Cerebellar nuclear complex (tissue), 1 donor: ENCODE data around the gene SHMT2.

Experiments
- DNase-seq, 2 experiments: peaks; one replicate each; lab custom pipeline; 2025; lab: John Stamatoyannopoulos, UW

Gene SHMT2

DNA sequence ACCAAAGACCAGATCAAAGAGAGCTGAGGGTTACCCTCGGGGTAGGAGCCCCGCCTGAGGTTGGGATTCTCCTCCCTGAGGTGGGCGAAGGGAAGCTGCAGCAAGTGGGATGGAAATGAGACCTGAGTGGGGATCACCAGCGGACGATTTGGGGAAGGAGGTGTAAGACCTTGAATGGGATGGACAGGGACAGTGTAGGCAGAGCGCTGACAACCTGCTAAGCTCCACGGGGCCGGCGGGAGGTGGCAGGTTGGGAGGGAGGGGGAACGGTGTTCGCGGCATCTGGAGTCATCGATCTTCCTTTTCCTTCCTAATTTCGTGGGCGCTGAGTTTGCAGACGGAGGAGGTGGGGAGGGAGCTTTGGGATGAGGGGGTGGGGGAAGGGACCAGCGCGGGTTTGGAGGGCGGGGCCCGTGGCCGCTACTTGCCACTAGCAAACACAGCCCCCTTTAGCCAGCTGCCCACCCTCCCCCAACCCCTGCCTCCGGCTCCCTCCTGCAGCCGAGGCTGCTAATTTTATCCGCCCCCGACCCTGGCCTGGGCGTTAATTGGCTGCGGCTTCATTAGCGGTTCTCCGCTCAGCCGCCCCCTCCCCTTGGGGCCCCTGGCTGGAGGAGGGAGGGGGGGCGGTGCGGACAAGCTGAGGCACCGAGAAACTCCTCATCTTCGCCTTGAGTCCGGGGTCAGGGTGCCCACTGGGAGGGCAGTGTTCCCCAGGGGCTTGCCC is 2.8 kb upstream of the SHMT2 start:
- DNase-seq: no peak

DNA sequence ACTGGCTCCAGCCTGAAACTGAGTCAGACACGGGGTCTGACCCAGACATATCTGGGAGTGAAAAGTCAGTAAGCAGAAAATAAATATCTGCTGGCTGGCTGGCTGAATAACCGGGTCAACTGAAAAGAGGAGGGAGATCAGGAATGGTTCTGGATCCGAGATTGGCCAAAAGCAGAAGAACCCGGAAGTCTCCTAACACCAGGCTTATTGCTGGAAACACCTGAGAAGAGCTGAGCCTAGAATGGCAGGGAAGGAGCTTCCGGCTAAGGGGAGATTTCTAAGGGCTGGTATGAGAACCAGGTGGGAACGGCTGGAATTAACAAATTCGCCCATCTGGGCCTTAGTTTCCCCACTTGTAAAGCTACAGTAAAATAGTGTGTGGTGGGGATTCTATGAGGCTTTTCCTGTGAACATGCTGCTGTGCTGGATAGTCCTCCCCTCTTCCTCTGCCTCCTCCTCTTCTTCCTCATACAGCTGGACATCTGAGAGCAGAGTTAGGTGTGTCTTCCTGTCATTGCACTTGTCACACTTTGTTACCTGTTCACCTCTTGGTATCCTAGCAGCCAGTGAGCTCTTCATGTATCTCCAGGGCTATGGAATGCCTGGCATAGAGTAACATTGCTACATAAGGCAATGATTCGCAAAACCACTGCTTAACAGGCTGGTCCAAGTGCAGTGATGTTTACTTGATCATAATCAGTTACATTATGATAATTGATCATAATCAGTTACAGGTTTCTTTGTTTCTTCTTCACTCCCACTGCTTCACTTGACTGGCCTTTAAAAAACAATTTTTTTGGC is 2.0 kb upstream of the SHMT2 start:
- DNase-seq: no peak

DNA sequence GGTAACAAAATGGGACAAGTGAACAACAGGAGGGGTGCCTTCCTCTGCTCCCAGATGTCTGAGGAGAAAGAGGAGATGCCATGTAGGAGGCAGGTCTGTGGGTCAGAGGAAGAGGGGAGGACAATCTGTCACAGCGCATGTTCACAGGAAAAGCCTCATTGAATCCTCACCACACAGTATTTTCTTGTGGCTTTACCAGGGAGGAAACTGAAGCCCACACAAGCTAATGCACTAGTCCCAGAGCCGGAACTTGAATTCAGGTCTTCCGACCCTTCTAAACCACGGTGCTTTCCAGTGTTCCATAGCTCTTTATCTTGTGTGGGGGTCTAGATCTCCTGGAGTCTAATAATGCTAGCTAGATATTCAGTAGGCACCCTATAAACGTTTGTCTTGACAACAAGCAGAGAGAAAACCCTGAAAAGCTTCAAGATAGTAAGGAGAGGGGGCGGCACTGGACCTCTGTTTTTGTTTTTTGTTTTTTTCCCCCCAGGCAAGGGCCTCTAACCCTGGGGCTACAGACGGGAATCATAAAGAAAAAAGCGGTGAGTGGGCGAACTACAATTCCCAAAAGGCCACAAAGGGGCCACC is 371 bp upstream of the SHMT2 start:
- no peak for DNase-seq

DNA sequence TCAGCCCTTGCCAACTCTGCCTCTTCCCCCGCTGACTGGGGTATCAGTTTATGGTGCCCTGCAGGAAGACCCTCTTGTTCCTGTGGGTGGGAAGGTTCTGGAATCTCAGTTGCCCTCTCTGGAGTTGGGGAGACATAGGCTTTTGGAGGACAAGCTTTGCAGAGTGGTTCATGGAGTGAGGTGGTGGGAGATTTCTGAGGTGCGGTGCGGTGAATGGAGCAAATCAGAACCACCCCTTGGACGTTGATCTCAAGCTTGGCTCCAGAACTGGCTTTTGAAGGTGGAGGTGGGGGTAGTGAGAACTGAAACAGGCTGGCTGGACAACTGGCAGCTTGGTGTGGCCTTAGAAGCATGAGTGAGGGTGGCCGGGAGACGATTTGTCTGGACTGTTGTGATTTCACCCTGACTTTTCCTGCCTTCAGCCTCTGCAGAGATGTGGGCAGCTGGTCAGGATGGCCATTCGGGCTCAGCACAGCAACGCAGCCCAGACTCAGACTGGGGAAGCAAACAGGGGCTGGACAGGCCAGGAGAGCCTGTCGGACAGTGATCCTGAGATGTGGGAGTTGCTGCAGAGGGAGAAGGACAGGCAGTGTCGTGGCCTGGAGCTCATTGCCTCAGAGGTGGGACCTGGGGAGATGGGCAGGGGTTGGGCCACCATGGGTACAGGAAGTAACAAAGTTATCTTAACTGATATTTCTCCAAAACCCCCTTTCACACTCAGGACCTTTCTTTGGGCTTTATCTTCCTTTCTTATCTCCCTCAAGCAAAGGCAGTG is 1.1 kb downstream of the SHMT2 start:
- DNase-seq: no peak

DNA sequence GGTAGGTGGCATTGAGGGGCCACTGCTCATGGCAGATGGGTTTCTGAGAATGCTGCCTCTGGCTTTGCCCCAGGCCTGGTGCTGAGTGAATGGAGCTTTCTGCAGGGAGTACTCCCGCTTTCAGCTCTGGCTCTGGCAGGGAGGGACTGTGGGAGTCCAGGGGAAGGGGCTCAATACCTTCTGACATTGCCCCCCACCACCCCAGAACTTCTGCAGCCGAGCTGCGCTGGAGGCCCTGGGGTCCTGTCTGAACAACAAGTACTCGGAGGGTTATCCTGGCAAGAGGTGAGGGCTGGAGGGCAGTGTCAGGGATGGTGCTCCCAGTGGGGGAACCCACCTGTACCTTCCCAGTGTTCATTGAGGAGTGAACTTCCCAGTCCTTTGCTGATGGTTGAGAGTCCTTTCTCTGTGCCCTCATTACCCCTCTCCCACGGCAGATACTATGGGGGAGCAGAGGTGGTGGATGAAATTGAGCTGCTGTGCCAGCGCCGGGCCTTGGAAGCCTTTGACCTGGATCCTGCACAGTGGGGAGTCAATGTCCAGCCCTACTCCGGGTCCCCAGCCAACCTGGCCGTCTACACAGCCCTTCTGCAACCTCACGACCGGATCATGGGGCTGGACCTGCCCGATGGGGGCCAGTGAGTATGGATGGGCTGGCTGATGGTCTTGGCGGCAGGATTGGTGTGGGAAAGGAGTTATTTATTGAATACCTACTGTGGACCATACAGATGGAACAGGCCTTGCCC is 1.9 kb downstream of the SHMT2 start:
- DNase-seq: no peak

DNA sequence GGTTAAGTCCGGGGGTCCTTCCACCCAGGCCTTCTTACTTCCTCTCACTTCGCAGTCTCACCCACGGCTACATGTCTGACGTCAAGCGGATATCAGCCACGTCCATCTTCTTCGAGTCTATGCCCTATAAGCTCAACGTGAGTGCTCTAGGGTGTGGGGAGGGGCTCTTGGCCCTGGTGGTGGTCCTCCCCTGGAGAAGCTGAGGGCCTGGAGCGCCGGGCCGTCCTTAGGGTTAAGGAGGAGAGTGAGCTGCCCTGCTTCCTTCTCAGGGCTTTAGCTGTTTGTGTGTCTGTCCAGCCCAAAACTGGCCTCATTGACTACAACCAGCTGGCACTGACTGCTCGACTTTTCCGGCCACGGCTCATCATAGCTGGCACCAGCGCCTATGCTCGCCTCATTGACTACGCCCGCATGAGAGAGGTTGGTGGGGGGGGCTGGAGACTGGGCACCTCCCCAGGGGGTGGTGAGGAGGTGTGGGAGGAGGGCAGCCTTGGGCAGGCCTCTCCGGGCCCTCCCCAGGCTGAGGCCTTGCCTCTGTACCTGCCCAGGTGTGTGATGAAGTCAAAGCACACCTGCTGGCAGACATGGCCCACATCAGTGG is 2.7 kb downstream of the SHMT2 start:
- DNase-seq: no peak

GRCh38 chr12:57233357-57234232 is 4.1 kb downstream of the SHMT2 start:
- no peak for DNase-seq

- no peak for DNase-seq
Observed at GRCh38 chr12:57234233-57234570, 4.7 kb downstream of the SHMT2 start.

- no peak for DNase-seq
Observed at GRCh38 chr12:57234571-57235016, 5.1 kb downstream of the SHMT2 start.

GRCh38 chr12:57235017-57235727 is 5.7 kb downstream of the SHMT2 start:
- no peak for DNase-seq

GRCh38 chr12:57235728-57236131 is 6.2 kb downstream of the SHMT2 start:
- DNase-seq: no peak

DNA sequence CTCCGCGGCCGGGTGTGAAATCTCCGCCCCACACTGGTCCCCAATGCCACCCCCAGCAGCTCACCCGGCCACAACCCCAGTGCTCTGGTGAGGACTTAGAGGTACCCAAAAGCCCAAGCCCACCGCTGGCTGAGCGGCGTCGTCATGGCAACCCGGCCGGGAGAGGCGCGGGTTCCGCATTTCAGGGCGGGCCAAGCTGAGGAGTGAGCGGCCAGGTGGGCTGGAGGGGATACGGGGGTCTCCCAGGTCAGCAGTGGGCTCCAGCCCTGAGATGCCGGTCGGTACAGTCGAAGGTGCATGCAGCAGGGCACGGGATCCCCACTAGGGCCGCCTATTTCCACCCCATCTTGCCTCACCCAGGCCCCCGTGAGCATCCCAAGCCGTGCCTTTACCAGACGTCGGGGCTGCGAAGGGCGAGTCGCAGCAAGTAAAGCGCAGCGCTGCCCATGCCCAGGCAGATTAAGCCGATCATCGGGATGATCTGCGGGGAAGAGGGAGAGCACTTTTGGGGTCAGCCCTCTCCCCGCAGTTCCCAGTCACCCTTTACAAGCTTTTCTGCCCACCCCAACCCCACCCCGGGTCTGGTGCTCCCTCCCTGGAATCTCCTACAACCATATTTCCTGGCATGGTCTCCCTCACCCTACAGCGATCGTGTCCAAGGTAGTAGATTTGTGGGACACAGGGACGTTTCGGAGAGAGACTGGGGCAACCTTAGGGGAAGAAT is 6.9 kb downstream of the SHMT2 start:
- DNase-seq: no peak

- no peak for DNase-seq
Observed at GRCh38 chr12:57236925-57237595, 7.5 kb downstream of the SHMT2 start.

- DNase-seq: no peak
Observed at GRCh38 chr12:57237596-57237931, 8.1 kb downstream of the SHMT2 start.

DNA sequence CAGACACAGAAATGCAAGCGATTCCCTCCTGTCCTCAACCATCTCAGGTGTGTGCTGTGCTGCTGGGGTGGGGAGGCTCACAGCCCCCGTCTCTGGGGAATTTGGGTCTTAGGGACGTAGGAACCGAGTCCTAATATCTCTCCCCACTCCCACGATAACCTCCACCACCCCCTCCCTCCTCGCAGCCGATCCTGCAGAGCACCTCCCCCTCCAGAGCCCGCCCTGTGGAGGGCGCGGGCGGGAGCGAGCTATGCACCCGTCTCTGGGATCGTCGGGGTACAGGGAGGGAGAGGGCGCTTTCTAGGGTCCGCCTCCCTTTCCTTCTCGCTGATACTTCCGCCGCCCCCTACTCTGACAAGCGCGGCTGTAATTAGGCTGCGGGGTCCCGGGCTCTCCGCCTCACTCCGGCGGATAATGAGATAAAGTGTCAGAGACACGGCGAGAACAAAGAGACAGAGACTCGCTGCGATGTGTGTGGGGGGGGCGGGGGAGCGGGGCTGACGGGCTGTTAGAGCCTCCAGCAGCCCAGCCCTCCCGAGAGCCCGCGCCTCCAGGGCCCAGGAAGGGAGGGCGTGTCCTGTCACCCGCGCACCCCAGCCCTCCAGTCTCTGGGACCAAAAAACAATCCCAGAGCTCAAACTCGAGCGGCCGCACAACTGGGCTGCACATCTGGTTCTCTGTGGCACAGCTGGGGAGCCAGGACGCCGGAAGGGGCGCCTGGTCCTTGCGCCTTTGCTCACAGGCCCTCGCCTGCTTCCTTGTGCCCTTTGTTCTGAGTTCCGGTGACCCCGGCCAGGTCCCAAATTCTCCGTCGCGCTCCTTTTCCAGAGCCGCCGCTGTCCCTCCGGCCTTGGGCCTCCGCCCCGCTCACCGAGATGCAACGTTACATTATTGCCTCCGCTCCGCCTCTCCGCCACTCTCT is 8.7 kb downstream of the SHMT2 start:
- no peak for DNase-seq

DNA sequence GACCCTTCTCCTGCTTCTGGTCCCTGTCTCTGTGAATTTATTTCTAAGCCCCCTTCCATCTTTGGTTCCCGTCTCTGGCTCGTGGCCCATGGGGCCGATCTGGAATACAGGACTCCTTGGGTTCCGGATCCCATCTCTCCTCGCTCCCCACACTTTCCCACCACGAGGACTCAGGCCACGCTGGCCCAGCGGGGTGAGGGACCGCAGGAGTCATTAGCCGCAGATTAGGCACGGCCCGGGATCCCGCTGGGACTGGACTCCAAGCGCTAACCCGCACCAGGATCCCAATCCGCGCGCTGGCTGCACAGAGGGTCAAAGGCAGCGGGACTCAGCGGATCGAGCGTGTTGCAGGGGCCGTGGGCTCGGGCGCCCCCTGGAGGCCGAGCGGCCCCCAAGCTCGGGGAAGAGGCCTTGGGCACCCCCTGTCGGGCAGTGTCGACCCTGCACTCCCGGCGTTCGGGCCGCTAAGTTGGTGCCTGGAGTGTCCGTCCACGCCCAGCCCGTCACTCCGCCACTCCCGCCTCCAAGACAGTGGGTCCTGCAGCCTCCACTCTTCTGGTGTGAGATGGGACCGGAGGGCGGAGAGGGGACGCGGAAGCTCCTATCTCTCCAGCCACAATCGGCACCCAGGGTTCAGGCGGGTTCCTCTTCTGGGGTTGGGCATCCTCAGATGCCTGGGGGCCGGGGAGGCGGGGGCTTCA is 9.5 kb downstream of the SHMT2 start:
- peak in 1 of 2 experiments; percentile 73 for DNase-seq
